KMS-11 (cell line): ENCODE data around the gene APOE.

Source experiments
- H2AFZ ChIP-seq: fragments of 200-600 bp; sonication (generic); 2 replicates; pipeline ENCODE4 v1.6.1; 2016; ENCODE audit warnings: antibody characterized with exemption, mixed run types, low read depth
- H3K27ac ChIP-seq: fragments of 200-600 bp; sonication (generic); 2 replicates; pipeline ENCODE4 v1.6.1; 2016; ENCODE audit warnings: mild to moderate bottlenecking, mixed run types
- H3K27me3 ChIP-seq: fragments of 200-600 bp; sonication (generic); 2 replicates; pipeline ENCODE4 v1.6.1; 2017; ENCODE audit warnings: mild to moderate bottlenecking, low read depth, mixed run types, moderate library complexity; ENCODE audit not compliant: insufficient read depth
- H3K36me3 ChIP-seq: fragments of 200-600 bp; sonication (generic); 2 replicates; pipeline ENCODE4 v1.6.1; 2017; ENCODE audit warnings: mild to moderate bottlenecking, mixed run types; ENCODE audit not compliant: insufficient read depth
- H3K4me1 ChIP-seq: fragments of 200-600 bp; sonication (generic); 2 replicates; pipeline ENCODE4 v1.6.1; 2016; ENCODE audit warnings: mild to moderate bottlenecking, low read depth, mixed run types; ENCODE audit not compliant: poor library complexity, severe bottlenecking
- H3K4me2 ChIP-seq: fragments of 200-600 bp; sonication (generic); 2 replicates; pipeline ENCODE4 v1.7.0; 2016; ENCODE audit warnings: mild to moderate bottlenecking, mixed run types
- H3K4me3 ChIP-seq: fragments of 200-600 bp; sonication (generic); IDR thresholded peaks from 2 replicates; pipeline ENCODE4 v1.6.1; 2017; ENCODE audit warnings: low read depth, low read length, mixed read lengths; ENCODE audit not compliant: insufficient read depth
- H3K79me2 ChIP-seq: fragments of 200-600 bp; sonication (generic); 2 replicates; pipeline ENCODE4 v1.6.1; 2016; ENCODE audit warnings: low read depth, mixed run types; ENCODE audit not compliant: insufficient read depth
- H3K9ac ChIP-seq: fragments of 200-600 bp; sonication (generic); 2 replicates; pipeline ENCODE4 v1.6.1; 2016; ENCODE audit warnings: mild to moderate bottlenecking, mixed run types
- H4K20me1 ChIP-seq: fragments of 200-600 bp; sonication (generic); 2 replicates; pipeline ENCODE4 v1.6.1; 2016; ENCODE audit warnings: mild to moderate bottlenecking, mixed run types; ENCODE audit not compliant: insufficient read depth
- CTCF ChIP-seq: fragments of 200-600 bp; sonication (generic); conservative IDR thresholded peaks from 2 replicates; pipeline ENCODE4 v1.6.1; 2017; ENCODE audit warnings: low read depth, mild to moderate bottlenecking, antibody characterized with exemption, low read length, moderate library complexity, mixed read lengths

The APOE gene

GRCh38 chr19:44871809-44872208, 33.8 kb upstream of the APOE start:
- Histone ChIP-seq H4K20me1 (no peaks in the 10 kb centered on the region), H3K4me3 (no peak overlapping the region), H3K79me2 (no peaks in the 10 kb centered on the region), H3K27me3 (no peaks in the 10 kb centered on the region), H3K4me1 (no peaks in the 10 kb centered on the region), H3K27ac (no peak overlapping the region), H3K4me2 (no peak overlapping the region), H3K36me3 (no peaks in the 10 kb centered on the region), H3K9ac (no peak overlapping the region), H2AFZ (no peak overlapping the region)
- TF ChIP-seq CTCF = no peak

DNA sequence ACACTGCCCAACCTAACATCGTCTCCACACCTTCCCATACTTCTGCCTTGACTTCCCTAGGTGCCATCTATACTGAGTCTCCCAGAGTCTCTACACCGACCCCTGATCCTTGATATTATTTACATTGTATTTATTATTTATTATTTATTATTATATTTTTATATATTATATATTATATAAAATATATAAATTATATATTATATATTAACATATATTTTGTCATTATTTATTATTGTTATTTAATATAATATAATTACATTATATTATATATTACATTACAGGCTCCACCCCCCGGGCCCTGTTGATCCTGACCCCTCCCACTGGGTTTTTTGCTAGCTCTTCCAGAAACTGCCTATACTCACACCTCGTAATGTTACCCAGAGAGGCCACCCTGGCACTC, 32.9 kb upstream of the APOE start:
- Histone ChIP-seq H3K27me3 (no peaks in the 10 kb centered on the region), H3K4me1 (peaks cover 7% of the 10 kb centered on the region), H2AFZ (no peak overlapping the region), H3K4me3 (no peak overlapping the region), H4K20me1 (no peaks in the 10 kb centered on the region), H3K27ac (no peak overlapping the region), H3K36me3 (no peaks in the 10 kb centered on the region), H3K4me2 (no peak overlapping the region), H3K79me2 (no peaks in the 10 kb centered on the region), H3K9ac (no peak overlapping the region)
- TF ChIP-seq CTCF = no peak

DNA sequence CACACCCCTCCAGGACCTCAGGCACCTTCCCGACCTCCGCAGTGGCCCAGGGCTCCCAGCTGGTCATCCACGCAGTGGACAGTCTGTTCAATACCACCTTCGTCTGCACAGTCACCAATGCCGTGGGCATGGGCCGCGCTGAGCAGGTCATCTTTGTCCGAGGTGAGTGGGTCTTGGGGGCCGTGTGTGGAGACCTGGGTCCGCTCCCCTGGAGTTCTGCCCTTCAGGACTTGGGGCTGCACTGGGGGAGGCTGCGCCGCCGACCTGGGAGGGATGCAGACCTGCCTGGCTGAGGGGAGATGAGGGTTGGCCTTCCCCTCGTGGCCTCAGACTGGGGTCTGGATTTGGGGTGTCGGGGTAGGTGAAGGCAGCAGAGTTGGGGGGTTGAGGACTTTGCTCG, 31.3 kb upstream of the APOE start:
- TF ChIP-seq CTCF = no peak
- H3K36me3 ChIP-seq = no peaks in the 10 kb centered on the region
- H4K20me1 ChIP-seq = no peaks in the 10 kb centered on the region
- no peak overlapping the region for H3K4me2 ChIP-seq
- H3K4me1 ChIP-seq = peaks cover 7% of the 10 kb centered on the region
- no peak overlapping the region for H2AFZ ChIP-seq
- no peak overlapping the region for H3K9ac ChIP-seq
- H3K27ac ChIP-seq = no peak overlapping the region
- no peak overlapping the region for H3K4me3 ChIP-seq
- H3K79me2 ChIP-seq = no peaks in the 10 kb centered on the region
- H3K27me3 ChIP-seq = no peaks in the 10 kb centered on the region

DNA sequence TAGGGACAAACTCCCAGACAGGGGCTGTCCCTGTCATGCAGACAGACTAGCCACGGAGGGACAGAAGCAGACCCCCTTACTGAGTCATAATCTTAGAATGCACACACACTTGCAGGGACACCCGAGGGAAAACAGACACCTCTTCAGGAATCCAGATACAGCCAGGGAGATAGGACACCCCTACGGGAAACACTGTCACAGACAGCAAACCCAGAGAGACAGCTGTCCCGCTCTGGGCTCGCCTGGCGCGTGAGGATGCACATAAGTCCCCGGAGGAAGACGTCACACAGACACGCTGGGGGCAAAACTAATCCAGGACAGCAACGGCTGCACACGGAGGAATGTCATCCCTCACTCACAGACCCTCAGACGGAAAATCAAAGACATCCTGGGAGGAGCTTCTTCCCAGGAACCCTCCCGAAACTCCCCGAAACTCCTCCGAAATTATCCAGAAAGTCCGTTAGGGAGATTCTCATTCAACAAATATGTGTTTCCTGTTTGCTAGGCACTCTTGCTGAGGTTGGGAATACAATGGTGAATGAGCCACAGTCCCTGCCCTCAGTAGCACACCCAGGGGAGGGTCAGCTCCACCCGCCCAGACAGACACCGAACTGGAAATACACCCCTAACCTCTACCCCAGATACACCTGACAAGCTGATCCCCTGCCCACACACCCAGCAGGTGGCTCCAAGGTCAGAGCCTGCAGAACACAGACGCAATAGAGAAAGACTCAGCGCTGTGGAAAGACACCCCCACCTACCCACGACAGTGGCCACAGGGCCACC, 29.7 kb upstream of the APOE start:
- H3K4me2 ChIP-seq = no peak overlapping the region
- H3K79me2 ChIP-seq = no peaks in the 10 kb centered on the region
- peaks cover 7% of the 10 kb centered on the region for H3K4me1 ChIP-seq
- H3K9ac ChIP-seq = no peak overlapping the region
- H2AFZ ChIP-seq = no peak overlapping the region
- H3K27ac ChIP-seq = no peak overlapping the region
- H3K4me3 ChIP-seq = no peak overlapping the region
- TF ChIP-seq CTCF = no peak
- no peaks in the 10 kb centered on the region for H3K36me3 ChIP-seq
- no peaks in the 10 kb centered on the region for H4K20me1 ChIP-seq
- H3K27me3 ChIP-seq = no peaks in the 10 kb centered on the region
